Panc1 (cell line): ENCODE measurements around the gene MTUS2.

Experiments used
- CTCF ChIP-seq: fragments of 450-650 bp; IDR thresholded peaks from 2 replicates; pipeline ENCODE4 v1.5.1; 2017; ENCODE audit warnings: mild to moderate bottlenecking
- POLR2AphosphoS5 ChIP-seq: IDR thresholded peaks from 2 replicates; pipeline ENCODE4 v1.6.1; 2012; ENCODE audit warnings: mild to moderate bottlenecking, low read depth, low read length, moderate library complexity
- TCF7L2 ChIP-seq: IDR thresholded peaks from 2 replicates; pipeline ENCODE4 v1.6.1; 2011; ENCODE audit warnings: mild to moderate bottlenecking, low read depth, low read length, inconsistent platforms

GRCh38 chr13:29402166-29402636 lies 582.1 kb downstream of the MTUS2 start:
- TF ChIP-seq CTCF (no peak), TCF7L2 (no peak), POLR2AphosphoS5 (no peak)
